Activated CD4-positive, alpha-beta T cell treated with anti-CD3 and anti-CD28 coated beads, Interleukin-2, Interleukin-6, amounts not matched to agents 100 ng/mL and 50 ng/mL, durations not matched to agents 16 hours and 8 hours (primary cell): ENCODE data around the gene ARID1B.
A peak's percentile ranks its signal among the peaks of the same experiment; 100 is the strongest.

Experiments
- DNase-seq: peaks from one replicate; pipeline ENCODE4 v3.0.0-alpha.2; 2020

ARID1B gene

GRCh38 chr6:157089258-157089657, 312.1 kb downstream of the ARID1B start:
- no peak for DNase-seq

GRCh38 chr6:157089851-157090250, 312.7 kb downstream of the ARID1B start:
- no peak for DNase-seq

GRCh38 chr6:157090736-157091135, 313.6 kb downstream of the ARID1B start:
- DNase-seq = no peak

- DNase-seq = no peak
Observed at GRCh38 chr6:157091243-157091642, 314.1 kb downstream of the ARID1B start.

GRCh38 chr6:157091856-157092460, 314.8 kb downstream of the ARID1B start:
- DNase-seq = no peak

GRCh38 chr6:157092736-157093135, 315.6 kb downstream of the ARID1B start:
- DNase-seq = no peak

GRCh38 chr6:157093536-157093935, 316.4 kb downstream of the ARID1B start:
- DNase-seq = no peak

GRCh38 chr6:157094038-157094437, 316.9 kb downstream of the ARID1B start:
- no peak for DNase-seq

- no peak for DNase-seq
Observed at GRCh38 chr6:157095084-157095483, 317.9 kb downstream of the ARID1B start.

- DNase-seq = no peak
Observed at GRCh38 chr6:157095569-157095968, 318.4 kb downstream of the ARID1B start.

GRCh38 chr6:157096105-157096504, 318.9 kb downstream of the ARID1B start:
- DNase-seq = no peak

GRCh38 chr6:157096522-157096921, 319.3 kb downstream of the ARID1B start:
- no peak for DNase-seq

GRCh38 chr6:157097255-157097955, 320.2 kb downstream of the ARID1B start:
- no peak for DNase-seq

- no peak for DNase-seq
Observed at GRCh38 chr6:157098999-157099398, 321.8 kb downstream of the ARID1B start.

GRCh38 chr6:157099912-157100593, 322.9 kb downstream of the ARID1B start:
- DNase-seq = peak; percentile 88

GRCh38 chr6:157101166-157101565, 324.0 kb downstream of the ARID1B start:
- no peak for DNase-seq

- DNase-seq = no peak
Observed at GRCh38 chr6:157104803-157105202, 327.6 kb downstream of the ARID1B start.

GRCh38 chr6:157106487-157106886, 329.3 kb downstream of the ARID1B start:
- DNase-seq = peak; percentile 47

- DNase-seq = no peak
Observed at GRCh38 chr6:157107571-157107914, 330.4 kb downstream of the ARID1B start.

GRCh38 chr6:157107915-157108651, 330.9 kb downstream of the ARID1B start:
- DNase-seq = peak; percentile 81

GRCh38 chr6:157108923-157109322, 331.7 kb downstream of the ARID1B start:
- DNase-seq = no peak

GRCh38 chr6:157110607-157111006, 333.4 kb downstream of the ARID1B start:
- DNase-seq = peak; percentile 11

- DNase-seq = no peak
Observed at GRCh38 chr6:157113389-157113788, 336.2 kb downstream of the ARID1B start.

GRCh38 chr6:157116426-157116825, 339.2 kb downstream of the ARID1B start:
- DNase-seq = no peak
